Liver (tissue), 9 donors: ENCODE data around the gene NKX1-2. TPM values are rescaled to one million over a fixed set of nuclear protein-coding genes. Genes with fewer than 3 reads are reported as not detected.
A peak's percentile ranks its signal among the peaks of the same experiment; 100 is the strongest.

Source experiments
- DNase-seq: peaks from one replicate; pipeline ENCODE4 v3.0.0-alpha.2; 2017; ENCODE audit warnings: low spot score
- H3K27ac ChIP-seq, 2 donors: one replicate each; pipeline ENCODE4 v1.7.0; 2013; ENCODE audit warnings: inconsistent platforms in 2 of 2, low read length in 2 of 2, control low read depth in 1 of 2, low read depth in 1 of 2, mild to moderate bottlenecking in 1 of 2
- H3K27me3 ChIP-seq, 4 donors: one replicate each; pipeline versions ENCODE4 v1.6.1 to v1.7.0; 2013; ENCODE audit warnings: low read length in 3 of 4, inconsistent platforms in 1 of 4, mild to moderate bottlenecking in 1 of 4, moderate library complexity in 1 of 4; ENCODE audit not compliant: control insufficient read depth in 4 of 4, insufficient read depth in 4 of 4
- H3K36me3 ChIP-seq, 4 donors: one replicate each; pipeline versions ENCODE4 v1.6.1 to v1.7.0; 2013; ENCODE audit warnings: low read length in 3 of 4, mild to moderate bottlenecking in 3 of 4, low read depth in 1 of 4, moderate library complexity in 1 of 4; ENCODE audit not compliant: control insufficient read depth in 4 of 4, insufficient read depth in 3 of 4
- H3K4me1 ChIP-seq, 4 donors: one replicate each; pipeline versions ENCODE4 v1.6.1 to v1.7.0; 2013; ENCODE audit warnings: low read length in 3 of 4, mild to moderate bottlenecking in 3 of 4, moderate library complexity in 1 of 4; ENCODE audit not compliant: control insufficient read depth in 4 of 4, insufficient read depth in 4 of 4
- H3K4me3 ChIP-seq, 3 donors: one replicate each; pipeline versions ENCODE4 v1.6.1 to v1.7.0; 2013; ENCODE audit warnings: low read length in 3 of 3, control low read depth in 1 of 3, low read depth in 1 of 3, mild to moderate bottlenecking in 1 of 3
- H3K9ac ChIP-seq, 2 donors: one replicate each; pipeline ENCODE4 v1.7.0; 2013; ENCODE audit warnings: low read length in 2 of 2, mild to moderate bottlenecking in 2 of 2, moderate library complexity in 2 of 2, control low read depth in 1 of 2, low read depth in 1 of 2
- H3K9me3 ChIP-seq, 4 donors: one replicate each; pipeline versions ENCODE4 v1.6.1 to v1.7.0; 2013; ENCODE audit warnings: low read length in 3 of 4; ENCODE audit not compliant: control insufficient read depth in 4 of 4
- EGR1 ChIP-seq, 2 donors: IDR thresholded peaks; 2 replicates each; pipeline ENCODE4 v1.6.1; 2016 to 2018; ENCODE audit warnings: antibody characterized with exemption in 2 of 2, low read depth in 2 of 2
- FOXA1 ChIP-seq: IDR thresholded peaks from 2 replicates; pipeline ENCODE4 v1.6.1; 2016; ENCODE audit warnings: antibody characterized with exemption
- FOXA2 ChIP-seq: IDR thresholded peaks from 2 replicates; pipeline ENCODE4 v1.6.1; 2016; ENCODE audit warnings: antibody characterized with exemption
- GABPA ChIP-seq, 2 donors: IDR thresholded peaks in 1 of 2; conservative IDR thresholded peaks in 1 of 2; 2 replicates each; pipeline ENCODE4 v1.6.1; 2016; ENCODE audit warnings: antibody characterized with exemption in 2 of 2, mild to moderate bottlenecking in 1 of 2, moderate library complexity in 1 of 2
- HNF4A ChIP-seq, 2 donors: conservative IDR thresholded peaks; 2 replicates each; pipeline ENCODE4 v1.6.1; 2016; ENCODE audit warnings: antibody characterized with exemption in 2 of 2, mild to moderate bottlenecking in 2 of 2
- HNF4G ChIP-seq: IDR thresholded peaks from 2 replicates; pipeline ENCODE4 v1.6.1; 2016; ENCODE audit warnings: antibody characterized with exemption
- JUND ChIP-seq, 2 donors: IDR thresholded peaks; 2 replicates each; pipeline ENCODE4 v1.6.1; 2016; ENCODE audit warnings: antibody characterized with exemption in 2 of 2
- NR2F2 ChIP-seq: IDR thresholded peaks from 2 replicates; pipeline ENCODE4 v1.6.1; 2016; ENCODE audit warnings: antibody characterized with exemption
- RAD21 ChIP-seq, 2 donors: IDR thresholded peaks; 2 replicates each; pipeline ENCODE4 v1.6.1; 2016; ENCODE audit warnings: antibody characterized with exemption in 2 of 2, mild to moderate bottlenecking in 2 of 2
- RXRA ChIP-seq, 2 donors: IDR thresholded peaks; 2 replicates each; pipeline ENCODE4 v1.6.1; 2017 to 2018; ENCODE audit warnings: antibody characterized with exemption in 2 of 2, mild to moderate bottlenecking in 1 of 2
- TAF1 ChIP-seq: conservative IDR thresholded peaks from 2 replicates; pipeline ENCODE4 v1.6.1; 2016; ENCODE audit warnings: antibody characterized with exemption, mild to moderate bottlenecking
- YY1 ChIP-seq: IDR thresholded peaks from 2 replicates; pipeline ENCODE4 v1.6.1; 2016; ENCODE audit warnings: antibody characterized with exemption, mild to moderate bottlenecking
- WGBS: extraction: QIAGEN DNeasy Blood & Tissue Kit; methylation state at CpG from one replicate; pipeline ENCODE4 v1.1.7; 2013; 5-methylcytosine and 5-hydroxymethylcytosine counted together
- polyA plus RNA-seq, 2 donors: library from polyadenylated mRNA; stranded (reverse) in 1 of 2; unstranded in 1 of 2; fragments of 200-250 nt in 1 of 2; fragments of >200 nt in 1 of 2; fragmentation: Nextera tagmentation in 1 of 2; extraction: Ambion mirVana in 1 of 2; gene quantifications; one replicate each; pipeline versions ENCODE4 v1.2.1 to v1.2.3, GENCODE V29; 2013 to 2015
- total RNA-seq, 2 donors: library from RNA; depleted of rRNA; stranded (reverse); fragments of >200 nt; gene quantifications; one replicate each; pipeline ENCODE4 v1.2.3, GENCODE V29; 2014
- TF ChIP-seq, protein P1 (sequence below): IDR thresholded peaks from 2 replicates; pipeline ENCODE4 v1.6.1; 2016; ENCODE audit warnings: antibody characterized with exemption
- TF ChIP-seq, protein P2 (sequence below): IDR thresholded peaks from 2 replicates; pipeline ENCODE4 v1.6.1; 2016; ENCODE audit warnings: antibody characterized with exemption, mild to moderate bottlenecking
- TF ChIP-seq, protein P3 (sequence below): IDR thresholded peaks from 2 replicates; pipeline ENCODE4 v1.6.1; 2016; ENCODE audit warnings: antibody characterized with exemption
- TF ChIP-seq, protein P4 (sequence below): fragments of 150-350 bp; IDR thresholded peaks from 2 replicates; pipeline ENCODE4 v1.5.1; 2017; ENCODE audit warnings: improper control_type of control experiment, low read depth, low read length; ENCODE audit not compliant: missing input control
- TF ChIP-seq, protein P5 (sequence below): IDR thresholded peaks from 2 replicates; pipeline ENCODE4 v1.6.1; 2016; ENCODE audit warnings: antibody characterized with exemption
- donor health status: healthy.
- donor health status: healthy.
- donor health status: healthy.
- donor health status: healthy.
- donor health status: healthy.

The NKX1-2 gene
- total and polyA plus RNA-seq, 4 donors: not detected

DNA sequence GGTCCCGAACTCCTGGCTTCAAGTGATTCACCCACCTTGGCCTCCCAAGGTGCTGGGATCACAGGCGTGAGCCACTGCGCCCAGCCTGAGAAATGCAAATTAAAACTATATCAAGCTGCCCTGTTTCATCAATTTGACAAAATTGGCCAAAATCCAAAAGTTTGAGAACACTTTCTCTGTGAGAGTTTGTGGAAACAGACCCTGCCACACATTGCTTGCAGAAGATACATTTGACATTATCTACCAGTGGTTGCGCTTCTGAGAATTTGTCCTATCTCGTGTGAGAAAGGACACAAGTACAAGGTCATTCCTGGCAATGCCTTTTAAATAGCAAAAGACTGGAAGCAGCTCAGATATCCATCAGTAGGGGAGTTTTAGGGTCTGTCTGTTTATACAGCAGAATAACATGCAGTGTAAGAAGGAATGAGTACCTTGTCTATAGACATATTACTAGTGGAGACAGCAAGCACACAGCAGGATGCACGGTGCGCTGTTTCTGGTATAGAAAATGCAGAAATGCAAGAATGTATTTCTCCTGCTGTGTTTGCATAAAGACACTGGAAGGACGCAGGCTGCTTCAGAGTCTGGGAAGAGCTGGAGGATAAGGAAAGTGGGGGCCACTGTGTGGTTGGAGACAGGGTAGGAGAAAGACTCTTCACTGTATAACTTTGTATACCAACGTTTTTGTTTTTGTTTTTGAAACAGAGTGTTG is 16.1 kb upstream of the NKX1-2 start:
- 73% methylated on average over 9 of the region's 9 CpGs for WGBS
- Histone ChIP-seq H3K4me1 (peaks cover 28 to 76% (median 65%) of the 10 kb centered on the region in 4 donors), H3K4me3 (no peak overlapping the region)

GRCh38 chr10:124465003-124465776 is 15.4 kb upstream of the NKX1-2 start:
- H3K27ac ChIP-seq: no peak overlapping the region
- peaks cover 25 to 70% (median 58%) of the 10 kb centered on the region in 4 donors for H3K4me1 ChIP-seq
- no peaks in the 10 kb centered on the region for H3K27me3 ChIP-seq
- no peak overlapping the region for H3K9ac ChIP-seq
- TF ChIP-seq, protein P1, sequence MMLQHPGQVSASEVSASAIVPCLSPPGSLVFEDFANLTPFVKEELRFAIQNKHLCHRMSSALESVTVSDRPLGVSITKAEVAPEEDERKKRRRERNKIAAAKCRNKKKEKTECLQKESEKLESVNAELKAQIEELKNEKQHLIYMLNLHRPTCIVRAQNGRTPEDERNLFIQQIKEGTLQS: no peak
- TF ChIP-seq FOXA1 (no peak), JUND (IDR thresholded peaks at IDR 0.05) (no peak), FOXA2 (no peak), HNF4A (conservative IDR thresholded peaks at IDR 0.05) (no peak), HNF4G (no peak), YY1 (no peak), NR2F2 (no peak), RAD21 (IDR thresholded peaks at IDR 0.05) (no peak), EGR1 (IDR thresholded peaks at IDR 0.05; ENCODE audit: low read depth in 2 of 2) (no peak), GABPA (IDR thresholded peaks at IDR 0.05 in 1 of 2, conservative IDR thresholded peaks at IDR 0.05 in 1 of 2) (no peak), TAF1 (no peak), RXRA (IDR thresholded peaks at IDR 0.05) (no peak)
- TF ChIP-seq, protein P2, sequence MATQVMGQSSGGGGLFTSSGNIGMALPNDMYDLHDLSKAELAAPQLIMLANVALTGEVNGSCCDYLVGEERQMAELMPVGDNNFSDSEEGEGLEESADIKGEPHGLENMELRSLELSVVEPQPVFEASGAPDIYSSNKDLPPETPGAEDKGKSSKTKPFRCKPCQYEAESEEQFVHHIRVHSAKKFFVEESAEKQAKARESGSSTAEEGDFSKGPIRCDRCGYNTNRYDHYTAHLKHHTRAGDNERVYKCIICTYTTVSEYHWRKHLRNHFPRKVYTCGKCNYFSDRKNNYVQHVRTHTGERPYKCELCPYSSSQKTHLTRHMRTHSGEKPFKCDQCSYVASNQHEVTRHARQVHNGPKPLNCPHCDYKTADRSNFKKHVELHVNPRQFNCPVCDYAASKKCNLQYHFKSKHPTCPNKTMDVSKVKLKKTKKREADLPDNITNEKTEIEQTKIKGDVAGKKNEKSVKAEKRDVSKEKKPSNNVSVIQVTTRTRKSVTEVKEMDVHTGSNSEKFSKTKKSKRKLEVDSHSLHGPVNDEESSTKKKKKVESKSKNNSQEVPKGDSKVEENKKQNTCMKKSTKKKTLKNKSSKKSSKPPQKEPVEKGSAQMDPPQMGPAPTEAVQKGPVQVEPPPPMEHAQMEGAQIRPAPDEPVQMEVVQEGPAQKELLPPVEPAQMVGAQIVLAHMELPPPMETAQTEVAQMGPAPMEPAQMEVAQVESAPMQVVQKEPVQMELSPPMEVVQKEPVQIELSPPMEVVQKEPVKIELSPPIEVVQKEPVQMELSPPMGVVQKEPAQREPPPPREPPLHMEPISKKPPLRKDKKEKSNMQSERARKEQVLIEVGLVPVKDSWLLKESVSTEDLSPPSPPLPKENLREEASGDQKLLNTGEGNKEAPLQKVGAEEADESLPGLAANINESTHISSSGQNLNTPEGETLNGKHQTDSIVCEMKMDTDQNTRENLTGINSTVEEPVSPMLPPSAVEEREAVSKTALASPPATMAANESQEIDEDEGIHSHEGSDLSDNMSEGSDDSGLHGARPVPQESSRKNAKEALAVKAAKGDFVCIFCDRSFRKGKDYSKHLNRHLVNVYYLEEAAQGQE: no peak
- TF ChIP-seq, protein P3, sequence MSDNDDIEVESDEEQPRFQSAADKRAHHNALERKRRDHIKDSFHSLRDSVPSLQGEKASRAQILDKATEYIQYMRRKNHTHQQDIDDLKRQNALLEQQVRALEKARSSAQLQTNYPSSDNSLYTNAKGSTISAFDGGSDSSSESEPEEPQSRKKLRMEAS: no peak
- TF ChIP-seq, protein P4, sequence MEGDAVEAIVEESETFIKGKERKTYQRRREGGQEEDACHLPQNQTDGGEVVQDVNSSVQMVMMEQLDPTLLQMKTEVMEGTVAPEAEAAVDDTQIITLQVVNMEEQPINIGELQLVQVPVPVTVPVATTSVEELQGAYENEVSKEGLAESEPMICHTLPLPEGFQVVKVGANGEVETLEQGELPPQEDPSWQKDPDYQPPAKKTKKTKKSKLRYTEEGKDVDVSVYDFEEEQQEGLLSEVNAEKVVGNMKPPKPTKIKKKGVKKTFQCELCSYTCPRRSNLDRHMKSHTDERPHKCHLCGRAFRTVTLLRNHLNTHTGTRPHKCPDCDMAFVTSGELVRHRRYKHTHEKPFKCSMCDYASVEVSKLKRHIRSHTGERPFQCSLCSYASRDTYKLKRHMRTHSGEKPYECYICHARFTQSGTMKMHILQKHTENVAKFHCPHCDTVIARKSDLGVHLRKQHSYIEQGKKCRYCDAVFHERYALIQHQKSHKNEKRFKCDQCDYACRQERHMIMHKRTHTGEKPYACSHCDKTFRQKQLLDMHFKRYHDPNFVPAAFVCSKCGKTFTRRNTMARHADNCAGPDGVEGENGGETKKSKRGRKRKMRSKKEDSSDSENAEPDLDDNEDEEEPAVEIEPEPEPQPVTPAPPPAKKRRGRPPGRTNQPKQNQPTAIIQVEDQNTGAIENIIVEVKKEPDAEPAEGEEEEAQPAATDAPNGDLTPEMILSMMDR: no peak
- TF ChIP-seq, protein P5, sequence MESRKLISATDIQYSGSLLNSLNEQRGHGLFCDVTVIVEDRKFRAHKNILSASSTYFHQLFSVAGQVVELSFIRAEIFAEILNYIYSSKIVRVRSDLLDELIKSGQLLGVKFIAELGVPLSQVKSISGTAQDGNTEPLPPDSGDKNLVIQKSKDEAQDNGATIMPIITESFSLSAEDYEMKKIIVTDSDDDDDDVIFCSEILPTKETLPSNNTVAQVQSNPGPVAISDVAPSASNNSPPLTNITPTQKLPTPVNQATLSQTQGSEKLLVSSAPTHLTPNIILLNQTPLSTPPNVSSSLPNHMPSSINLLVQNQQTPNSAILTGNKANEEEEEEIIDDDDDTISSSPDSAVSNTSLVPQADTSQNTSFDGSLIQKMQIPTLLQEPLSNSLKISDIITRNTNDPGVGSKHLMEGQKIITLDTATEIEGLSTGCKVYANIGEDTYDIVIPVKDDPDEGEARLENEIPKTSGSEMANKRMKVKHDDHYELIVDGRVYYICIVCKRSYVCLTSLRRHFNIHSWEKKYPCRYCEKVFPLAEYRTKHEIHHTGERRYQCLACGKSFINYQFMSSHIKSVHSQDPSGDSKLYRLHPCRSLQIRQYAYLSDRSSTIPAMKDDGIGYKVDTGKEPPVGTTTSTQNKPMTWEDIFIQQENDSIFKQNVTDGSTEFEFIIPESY: no peak
- no peak for DNase-seq
- no peak overlapping the region for H3K4me3 ChIP-seq
- WGBS: 79% methylated on average over 17 of the region's 17 CpGs
- H3K36me3 ChIP-seq: no peaks in the 10 kb centered on the region
- no peaks in the 10 kb centered on the region for H3K9me3 ChIP-seq

More for the DNA sequence above, 16.1 kb upstream of the NKX1-2 start:
- no peak for TF ChIP-seq RAD21 (IDR thresholded peaks at IDR 0.05)
- no peak for TF ChIP-seq YY1
- TF ChIP-seq RXRA (IDR thresholded peaks at IDR 0.05): no peak
- TF ChIP-seq HNF4A (conservative IDR thresholded peaks at IDR 0.05): peak in 1 of 2 donors; percentile 13
- no peaks in the 10 kb centered on the region for H3K36me3 ChIP-seq
- H3K27me3 ChIP-seq: no peaks in the 10 kb centered on the region
- no peaks in the 10 kb centered on the region for H3K9me3 ChIP-seq
- H3K27ac ChIP-seq: no peak overlapping the region
- no peak overlapping the region for H3K9ac ChIP-seq
- DNase-seq: no peak
